K562 (cell line): ENCODE results near the gene PCBP3. TPM values are rescaled to one million over a fixed set of nuclear protein-coding genes. Genes with fewer than 3 reads are reported as not detected.

Experiments
- ARID2 ChIP-seq: fragments of 450-650 bp; IDR thresholded peaks from 2 replicates; pipeline ENCODE4 v1.6.1; 2017; ENCODE audit warnings: antibody characterized with exemption, mild to moderate bottlenecking
- ATF3 ChIP-seq, 2 experiments: fragments of 450-650 bp in 1 of 2; sonication (generic) in 1 of 2; formaldehyde crosslinking in 1 of 2; IDR thresholded peaks in 1 of 2; conservative IDR thresholded peaks in 1 of 2; 2 replicates each; pipeline versions ENCODE4 v1.6.1 to v1.8.1; 2016 to 2023; ENCODE audit warnings: mild to moderate bottlenecking in 2 of 2, moderate library complexity in 2 of 2, inconsistent platforms in 1 of 2, missing genetic modification reagents in 1 of 2
- ATF6 ChIP-seq: sonication (generic); formaldehyde crosslinking; IDR thresholded peaks from 2 replicates; pipeline ENCODE4 v1.4.0; 2020; ENCODE audit warnings: mild to moderate bottlenecking, missing genetic modification reagents
- E4F1 ChIP-seq: fragments of 250-450 bp; sonication (Bioruptor Pico); IDR thresholded peaks from 2 replicates; pipeline ENCODE4 v1.5.0; 2021; ENCODE audit warnings: mild to moderate bottlenecking, borderline replicate concordance
- FOXO4 ChIP-seq: fragments of 450-650 bp; formaldehyde crosslinking; IDR thresholded peaks from 2 replicates; pipeline ENCODE4 v1.4.0; 2020; ENCODE audit warnings: mild to moderate bottlenecking, moderate library complexity
- HBP1 ChIP-seq: fragments of 450-650 bp; formaldehyde crosslinking; IDR thresholded peaks from 2 replicates; pipeline ENCODE4 v1.4.0; 2022; ENCODE audit warnings: missing genetic modification characterization
- HDAC1 ChIP-seq, 2 experiments: fragments of 450-650 bp; IDR thresholded peaks; 2 replicates each; pipeline ENCODE4 v1.6.1; 2016 to 2017; ENCODE audit warnings: inconsistent platforms in 1 of 2, mild to moderate bottlenecking in 1 of 2, moderate library complexity in 1 of 2
- HMG20B ChIP-seq: fragments of 250-450 bp; sonication (Bioruptor Pico); IDR thresholded peaks from 2 replicates; pipeline ENCODE4 v1.5.0; 2021; ENCODE audit warnings: mild to moderate bottlenecking
- NCOR1 ChIP-seq: fragments of 450-650 bp; IDR thresholded peaks from 2 replicates; pipeline ENCODE4 v1.6.1; 2016; ENCODE audit warnings: mild to moderate bottlenecking, moderate library complexity
- PHF20 ChIP-seq: fragments of 450-650 bp; IDR thresholded peaks from 2 replicates; pipeline ENCODE4 v1.6.1; 2018; ENCODE audit not compliant: partially characterized antibody
- RAD51 ChIP-seq: fragments of 450-650 bp; IDR thresholded peaks from 2 replicates; pipeline ENCODE4 v1.7.1; 2016; ENCODE audit warnings: low read depth, mild to moderate bottlenecking, borderline replicate concordance
- RBM34 ChIP-seq: fragments of 200-400 bp; formaldehyde crosslinking; IDR thresholded peaks from 2 replicates; pipeline ENCODE4 v1.6.1; 2018; ENCODE audit warnings: low read length, borderline replicate concordance; ENCODE audit not compliant: insufficient read depth
- ZHX1 ChIP-seq: fragments of 150-350 bp; conservative IDR thresholded peaks from 2 replicates; pipeline ENCODE4 v1.6.1; 2014; ENCODE audit warnings: low read length
- ZNF175 ChIP-seq: fragments of 200-800 bp; sonication (Bioruptor generic); IDR thresholded peaks from 2 replicates; pipeline ENCODE4 v1.6.1; 2016; ENCODE audit warnings: low read depth, mild to moderate bottlenecking, missing genetic modification characterization, missing compliant biosample characterization
- ZNF584 ChIP-seq: fragments of 200-800 bp; sonication (Bioruptor generic); IDR thresholded peaks from 2 replicates; pipeline ENCODE4 v1.6.1; 2016; ENCODE audit warnings: low read depth, mild to moderate bottlenecking, missing genetic modification characterization, missing compliant biosample characterization
- polyA plus RNA-seq, 8 experiments: library from polyadenylated mRNA; depleted of rRNA in 4 of 8; stranded (reverse) in 5 of 8; unstranded in 3 of 8; fragments of >200 nt; fragmentation: Nextera tagmentation in 2 of 8; fragmentation: Illumina TruSeq in 1 of 8; extraction: Ambion mirVana in 2 of 8; extraction: Trizol in 1 of 8; gene quantifications; 2 replicates each; pipeline versions ENCODE4 v1.2.1 to v1.2.3, GENCODE V29; 2011 to 2014; ENCODE audit warnings: inconsistent platforms in 1 of 8, missing spikeins in 1 of 8
- total RNA-seq, 7 experiments: library from RNA; depleted of rRNA in 6 of 7; stranded (reverse); fragments of >200 nt in 6 of 7; fragmentation: Illumina TruSeq in 2 of 7; extraction: Trizol in 2 of 7; gene quantifications; 2 replicates each; pipeline versions ENCODE4 v1.2.1 to v1.2.3, GENCODE V29; 2011 to 2021; ENCODE audit warnings: low replicate concordance in 1 of 7

The PCBP3 gene
- total and polyA plus RNA-seq, 9 of the 15 experiments (the other 6 are each of a cell fraction or from before 2014, with no cell fraction given): 0.18 TPM; not detected in 8

GRCh38 chr21:45818276-45818903 lies 174.9 kb downstream of the PCBP3 start (continued):
- no peak for TF ChIP-seq ATF6 (CRISPR knock-in tag)
- TF ChIP-seq ZNF584 (CRISPR knock-in tag): no peak
- TF ChIP-seq E4F1 (CRISPR knock-in tag): no peak
- TF ChIP-seq NCOR1: no peak
- TF ChIP-seq HMG20B (CRISPR knock-in tag): no peak
- TF ChIP-seq PHF20: no peak
- TF ChIP-seq HDAC1 (IDR thresholded peaks at IDR 0.05): no peak
- TF ChIP-seq FOXO4 (CRISPR knock-in tag): no peak
- no peak for TF ChIP-seq ARID2
- TF ChIP-seq ZNF175 (CRISPR knock-in tag): no peak
- no peak for TF ChIP-seq ZHX1
- TF ChIP-seq HBP1 (CRISPR knock-in tag): no peak
- no peak for TF ChIP-seq RBM34
- peak; percentile 30; the same call in 1 of the 2 replicates for TF ChIP-seq ATF3 (IDR thresholded peaks at IDR 0.05)
- no peak for TF ChIP-seq ATF3 (CRISPR knock-in tag; conservative IDR thresholded peaks at IDR 0.05)
- peak; percentile 25; the same call in 1 of the 2 replicates for TF ChIP-seq RAD51
